Liver (tissue), 3 donors: Measurements from ENCODE around the gene MAN2B1.

Experiments
- ATF3 ChIP-seq: IDR thresholded peaks from 2 replicates; pipeline ENCODE4 v1.6.1; 2016; ENCODE audit warnings: antibody characterized with exemption
- CTCF ChIP-seq: fragments of 150-350 bp; IDR thresholded peaks from 2 replicates; pipeline ENCODE4 v1.5.1; 2017; ENCODE audit warnings: improper control_type of control experiment, low read depth, low read length; ENCODE audit not compliant: missing input control
- RAD21 ChIP-seq, 2 donors: IDR thresholded peaks; 2 replicates each; pipeline ENCODE4 v1.6.1; 2016; ENCODE audit warnings: antibody characterized with exemption in 2 of 2, mild to moderate bottlenecking in 2 of 2
- SP1 ChIP-seq: IDR thresholded peaks from 2 replicates; pipeline ENCODE4 v1.6.1; 2018; ENCODE audit warnings: antibody characterized with exemption, mild to moderate bottlenecking
- TAF1 ChIP-seq: conservative IDR thresholded peaks from 2 replicates; pipeline ENCODE4 v1.6.1; 2016; ENCODE audit warnings: antibody characterized with exemption, mild to moderate bottlenecking
- YY1 ChIP-seq: IDR thresholded peaks from 2 replicates; pipeline ENCODE4 v1.6.1; 2016; ENCODE audit warnings: antibody characterized with exemption, mild to moderate bottlenecking
- TF ChIP-seq, protein P1 (sequence below): IDR thresholded peaks from 2 replicates; pipeline ENCODE4 v1.6.1; 2016; ENCODE audit warnings: antibody characterized with exemption
- donor health status: healthy.
- donor health status: healthy.

DNA sequence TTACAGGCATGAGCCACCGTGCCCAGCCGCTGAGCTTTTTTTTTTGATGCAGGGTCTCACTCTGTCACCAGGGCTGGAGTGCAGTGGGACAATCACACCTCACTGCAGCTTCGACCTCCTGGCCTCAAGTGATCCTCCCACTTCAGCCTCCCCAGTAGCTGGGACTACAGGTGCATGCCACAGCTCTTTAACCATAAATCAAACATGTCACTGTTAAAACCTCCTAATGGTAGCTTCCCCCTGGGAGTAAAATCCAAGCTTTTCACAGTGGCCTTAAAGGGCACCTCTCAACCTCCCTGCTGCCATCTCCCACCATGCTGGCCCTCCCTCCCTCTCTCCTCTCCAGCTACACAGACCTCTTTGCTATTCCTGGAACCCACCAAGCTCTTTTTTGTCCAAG lies 19.3 kb upstream of the MAN2B1 start:
- TF ChIP-seq CTCF (no peak), SP1 (no peak), ATF3 (no peak), RAD21 (IDR thresholded peaks at IDR 0.05) (no peak), TAF1 (no peak), YY1 (no peak)
- TF ChIP-seq, protein P1, sequence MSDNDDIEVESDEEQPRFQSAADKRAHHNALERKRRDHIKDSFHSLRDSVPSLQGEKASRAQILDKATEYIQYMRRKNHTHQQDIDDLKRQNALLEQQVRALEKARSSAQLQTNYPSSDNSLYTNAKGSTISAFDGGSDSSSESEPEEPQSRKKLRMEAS, result no peak
